Left lung (tissue), 10 donors: ENCODE data around the gene HTR1B. TPM values are rescaled to one million over a fixed set of nuclear protein-coding genes. Genes with fewer than 3 reads are reported as not detected.
A peak's percentile ranks its signal among the peaks of the same experiment; 100 is the strongest.

Experiments
- ATAC-seq: fragments of 200-7000 bp; cut with Tn5 transposase; one replicate; pipeline ENCODE4 v1.9.1; 2020; ENCODE audit warnings: moderate library complexity
- DNase-seq, 4 donors: peaks; one replicate each; pipeline ENCODE4 v3.0.0-alpha.2; 2013 to 2020
- H3K27ac ChIP-seq, 2 donors: fragments of 200-600 bp; sonication (generic) in 1 of 2; one replicate each; pipeline versions ENCODE4 v1.5.0 to v1.8.0; 2020 to 2021
- H3K27me3 ChIP-seq, 2 donors: fragments of 200-600 bp; sonication (generic) in 1 of 2; one replicate each; pipeline versions ENCODE4 v1.5.0 to v1.8.0; 2020 to 2021
- H3K36me3 ChIP-seq, 2 donors: fragments of 200-600 bp; sonication (generic) in 1 of 2; one replicate each; pipeline versions ENCODE4 v1.5.0 to v1.8.0; 2020 to 2021
- H3K4me1 ChIP-seq, 2 donors: fragments of 200-600 bp; one replicate each; pipeline ENCODE4 v1.8.0; 2021
- H3K4me3 ChIP-seq, 2 donors: fragments of 200-600 bp; sonication (generic) in 1 of 2; one replicate each; pipeline versions ENCODE4 v1.5.0 to v1.8.0; 2020 to 2021; ENCODE audit warnings: mild to moderate bottlenecking in 1 of 2
- H3K9me3 ChIP-seq, 2 donors: fragments of 200-600 bp; sonication (generic) in 1 of 2; one replicate each; pipeline versions ENCODE4 v1.5.0 to v1.8.0; 2020 to 2021
- CTCF ChIP-seq, 2 donors: fragments of 200-600 bp; sonication (generic) in 1 of 2; IDR thresholded peaks; one replicate each; pipeline versions ENCODE4 v1.5.0 to v1.8.0; 2021; ENCODE audit warnings: antibody characterized with exemption in 2 of 2
- intact Hi-C, 2 donors: fragments of 100-400 bp; cut with DNase I; formaldehyde crosslinking; loops; one replicate each; pipeline versions ENCODE4 v1.11.2 to v1.14.2; 2022
- polyA plus RNA-seq, 6 donors: library from polyadenylated mRNA; unstranded; fragments of 120-200 nt; gene quantifications; one replicate each; pipeline ENCODE4 v1.2.1, GENCODE V29; 2013; ENCODE audit not compliant: insufficient read length in 6 of 6
- total RNA-seq, 2 donors: library from RNA; stranded (reverse); fragmentation: NEBNext Ultra II Directional; extraction: Animal tissue kit (Norgen Biotek cat#: 25700); gene quantifications; one replicate each; pipeline ENCODE4 v1.2.1, GENCODE V29; 2021
- donor health status: DM: no; HTN: yes; CAD: no.
- donor health status: DM: no; HTN: no; CAD: no.

The HTR1B gene
- total and polyA plus RNA-seq, 8 donors = 0.08 to 0.65 (median 0.16) TPM; not detected in 3

GRCh38 chr6:77433888-77434287, 29.4 kb downstream of the HTR1B start:
- no peak for ATAC-seq
- Histone ChIP-seq H3K36me3 (no peaks in the 10 kb centered on the region), H3K9me3 (no peaks in the 10 kb centered on the region), H3K27me3 (no peaks in the 10 kb centered on the region), H3K4me1 (no peaks in the 10 kb centered on the region), H3K4me3 (no peak overlapping the region), H3K27ac (no peak overlapping the region)
- intact Hi-C loops = no loop called here
- DNase-seq = no peak
- TF ChIP-seq CTCF (IDR thresholded peaks at IDR 0.05) = no peak

- H3K9me3 ChIP-seq = no peaks in the 10 kb centered on the region
- DNase-seq (no peak), ATAC-seq (no peak)
- H3K27me3 ChIP-seq = no peaks in the 10 kb centered on the region
- no peaks in the 10 kb centered on the region for H3K4me1 ChIP-seq
- intact Hi-C loops = no loop called here
- no peak overlapping the region for H3K27ac ChIP-seq
- no peaks in the 10 kb centered on the region for H3K36me3 ChIP-seq
- H3K4me3 ChIP-seq = no peak overlapping the region
- TF ChIP-seq CTCF (IDR thresholded peaks at IDR 0.05) = no peak
These were observed 32.8 kb downstream of the HTR1B start for GRCh38 chr6:77430504-77430903.

- no peak for TF ChIP-seq CTCF (IDR thresholded peaks at IDR 0.05)
- ATAC-seq (no peak), DNase-seq (no peak)
- H3K4me1 ChIP-seq = no peaks in the 10 kb centered on the region
- no peaks in the 10 kb centered on the region for H3K27me3 ChIP-seq
- no peak overlapping the region for H3K4me3 ChIP-seq
- H3K9me3 ChIP-seq = no peaks in the 10 kb centered on the region
- H3K36me3 ChIP-seq = no peaks in the 10 kb centered on the region
- intact Hi-C loops = no loop called here
- H3K27ac ChIP-seq = no peak overlapping the region
These were observed 37.6 kb downstream of the HTR1B start for GRCh38 chr6:77425671-77426070.

- no peak for TF ChIP-seq CTCF (IDR thresholded peaks at IDR 0.05)
- H3K4me1 ChIP-seq = no peaks in the 10 kb centered on the region
- H3K4me3 ChIP-seq = no peak overlapping the region
- ATAC-seq (no peak), DNase-seq (no peak)
- no peaks in the 10 kb centered on the region for H3K27me3 ChIP-seq
- intact Hi-C loops = no loop called here
- H3K27ac ChIP-seq = no peak overlapping the region
- no peaks in the 10 kb centered on the region for H3K36me3 ChIP-seq
- no peaks in the 10 kb centered on the region for H3K9me3 ChIP-seq
These were observed 38.1 kb downstream of the HTR1B start for GRCh38 chr6:77425216-77425615.

GRCh38 chr6:77424761-77425160, 38.5 kb downstream of the HTR1B start:
- H3K4me1 ChIP-seq = no peaks in the 10 kb centered on the region
- DNase-seq = no peak

More at GRCh38 chr6:77424761-77425160, 38.5 kb downstream of the HTR1B start:
- peak; percentile 47 for ATAC-seq
- no peak for TF ChIP-seq CTCF (IDR thresholded peaks at IDR 0.05)
- Histone ChIP-seq H3K27ac (no peak overlapping the region), H3K36me3 (no peaks in the 10 kb centered on the region), H3K4me3 (no peak overlapping the region), H3K27me3 (no peaks in the 10 kb centered on the region), H3K9me3 (no peaks in the 10 kb centered on the region)
- intact Hi-C loops = no loop called here
